ENCODE data around the gene CCR6.

- TF ChIP-seq CTCF (IDR thresholded peaks at IDR 0.05) (no peak), POLR2AphosphoS5 (IDR thresholded peaks at IDR 0.05) (no peak), POLR2A (IDR thresholded peaks at IDR 0.05) (no peak), EP300 (IDR thresholded peaks at IDR 0.05) (no peak)
These were observed 17.8 kb upstream of the CCR6 start for GRCh38 chr6:167105060-167105459.
